HEK293 (cell line): ENCODE data around the gene IGSF3.

Source experiments
- ZNF747 ChIP-seq: fragments of 450-650 bp; formaldehyde crosslinking; IDR thresholded peaks from 2 replicates; pipeline ENCODE4 v1.5.1; 2016; ENCODE audit warnings: missing biosample characterization, missing genetic modification characterization
- TF ChIP-seq, protein P1 (sequence below): fragments of 450-650 bp; formaldehyde crosslinking; IDR thresholded peaks from 2 replicates; pipeline ENCODE4 v1.5.1; 2016; ENCODE audit warnings: missing biosample characterization, missing genetic modification characterization

DNA sequence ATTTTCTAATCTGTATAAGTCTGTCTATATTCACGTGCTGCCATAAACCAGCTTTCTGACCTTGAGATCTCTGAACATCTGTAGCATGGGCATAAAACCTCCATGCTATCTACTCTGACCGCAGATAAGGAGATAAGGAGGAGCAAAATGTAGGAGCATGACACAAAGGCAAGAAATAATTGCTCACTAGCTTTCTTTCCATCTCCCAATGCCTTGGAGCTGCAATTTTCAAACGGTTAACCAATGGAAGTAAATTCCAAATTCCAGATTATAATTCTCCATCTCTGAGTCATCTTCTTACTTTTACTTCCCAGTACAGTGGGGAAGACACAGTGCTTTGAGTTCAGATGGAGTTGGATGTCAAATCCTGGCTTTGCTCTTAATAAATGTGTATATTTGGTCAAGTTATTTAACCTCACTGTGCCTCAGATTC lies 138.3 kb downstream of the IGSF3 start:
- no peak for TF ChIP-seq ZNF747 (tag by site-specific recombination)
- TF ChIP-seq, protein P1, sequence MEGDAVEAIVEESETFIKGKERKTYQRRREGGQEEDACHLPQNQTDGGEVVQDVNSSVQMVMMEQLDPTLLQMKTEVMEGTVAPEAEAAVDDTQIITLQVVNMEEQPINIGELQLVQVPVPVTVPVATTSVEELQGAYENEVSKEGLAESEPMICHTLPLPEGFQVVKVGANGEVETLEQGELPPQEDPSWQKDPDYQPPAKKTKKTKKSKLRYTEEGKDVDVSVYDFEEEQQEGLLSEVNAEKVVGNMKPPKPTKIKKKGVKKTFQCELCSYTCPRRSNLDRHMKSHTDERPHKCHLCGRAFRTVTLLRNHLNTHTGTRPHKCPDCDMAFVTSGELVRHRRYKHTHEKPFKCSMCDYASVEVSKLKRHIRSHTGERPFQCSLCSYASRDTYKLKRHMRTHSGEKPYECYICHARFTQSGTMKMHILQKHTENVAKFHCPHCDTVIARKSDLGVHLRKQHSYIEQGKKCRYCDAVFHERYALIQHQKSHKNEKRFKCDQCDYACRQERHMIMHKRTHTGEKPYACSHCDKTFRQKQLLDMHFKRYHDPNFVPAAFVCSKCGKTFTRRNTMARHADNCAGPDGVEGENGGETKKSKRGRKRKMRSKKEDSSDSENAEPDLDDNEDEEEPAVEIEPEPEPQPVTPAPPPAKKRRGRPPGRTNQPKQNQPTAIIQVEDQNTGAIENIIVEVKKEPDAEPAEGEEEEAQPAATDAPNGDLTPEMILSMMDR (tag by site-specific recombination) = no peak
